NT2/D1 (cell line): ENCODE results near the gene MRGPRF.
A peak's percentile ranks its signal among the peaks of the same experiment; 100 is the strongest.

Experiments
- DNase-seq: peaks from one replicate; pipeline ENCODE4 v3.0.0-alpha.2; 2011; ENCODE audit warnings: low read depth, low spot score
- H3K27me3 ChIP-seq: 2 replicates; pipeline ENCODE4 v1.6.0; 2011; ENCODE audit warnings: mild to moderate bottlenecking; ENCODE audit not compliant: insufficient read length, insufficient read depth
- H3K36me3 ChIP-seq: 2 replicates; pipeline ENCODE4 v1.6.1; 2011; ENCODE audit warnings: mild to moderate bottlenecking, low read length, mixed read lengths; ENCODE audit not compliant: insufficient read depth, insufficient read length
- H3K4me1 ChIP-seq: 2 replicates; pipeline ENCODE4 v1.5.1; 2011; ENCODE audit not compliant: insufficient read depth, insufficient read length
- H3K4me3 ChIP-seq: 2 replicates; pipeline ENCODE4 v1.5.1; 2011; ENCODE audit warnings: low read depth; ENCODE audit not compliant: insufficient read length
- H3K9ac ChIP-seq: 2 replicates; pipeline ENCODE4 v1.6.0; 2011; ENCODE audit warnings: low read depth; ENCODE audit not compliant: insufficient read length
- H3K9me3 ChIP-seq: 2 replicates; pipeline ENCODE4 v1.5.1; 2011; ENCODE audit warnings: mild to moderate bottlenecking, low read length; ENCODE audit not compliant: insufficient read depth
- SUZ12 ChIP-seq: IDR thresholded peaks from 2 replicates; pipeline ENCODE4 v1.6.1; 2011; ENCODE audit not compliant: insufficient read length, insufficient read depth; ENCODE audit errors: extremely low read depth
- YY1 ChIP-seq: IDR thresholded peaks from 2 replicates; pipeline ENCODE4 v1.6.1; 2011; ENCODE audit not compliant: insufficient read length, insufficient read depth
- ZNF274 ChIP-seq: IDR thresholded peaks from 2 replicates; pipeline ENCODE4 v1.6.1; 2011; ENCODE audit warnings: mild to moderate bottlenecking, low read depth, low read length

MRGPRF gene

GRCh38 chr11:69039501-69039900, 26.5 kb upstream of the MRGPRF start:
- TF ChIP-seq SUZ12: no peak
- no peak for TF ChIP-seq ZNF274
- no peak for TF ChIP-seq YY1
- no peaks in the 10 kb centered on the region for H3K9me3 ChIP-seq
- peaks cover 13% of the 10 kb centered on the region for H3K4me1 ChIP-seq
- H3K36me3 ChIP-seq: peaks cover 4% of the 10 kb centered on the region
- no peak for DNase-seq
- no peaks in the 10 kb centered on the region for H3K27me3 ChIP-seq
- no peak overlapping the region for H3K9ac ChIP-seq
- H3K4me3 ChIP-seq: no peak overlapping the region

- H3K9me3 ChIP-seq: no peaks in the 10 kb centered on the region
- no peak overlapping the region for H3K9ac ChIP-seq
- H3K4me3 ChIP-seq: no peak overlapping the region
- peaks cover 15% of the 10 kb centered on the region for H3K4me1 ChIP-seq
- TF ChIP-seq SUZ12: no peak
- no peak for TF ChIP-seq ZNF274
- no peak for TF ChIP-seq YY1
- DNase-seq: no peak
- no peaks in the 10 kb centered on the region for H3K27me3 ChIP-seq
- H3K36me3 ChIP-seq: peaks cover 4% of the 10 kb centered on the region
Measured at GRCh38 chr11:69037544-69037943, 24.5 kb upstream of the MRGPRF start.

- TF ChIP-seq YY1: no peak
- no peak for TF ChIP-seq SUZ12
- TF ChIP-seq ZNF274: no peak
- Histone ChIP-seq H3K4me3 (no peak overlapping the region), H3K27me3 (no peaks in the 10 kb centered on the region), H3K4me1 (peaks cover 15% of the 10 kb centered on the region), H3K36me3 (peaks cover 4% of the 10 kb centered on the region), H3K9me3 (no peaks in the 10 kb centered on the region), H3K9ac (no peak overlapping the region)
- DNase-seq: no peak
Measured at GRCh38 chr11:69037074-69037473, 24.0 kb upstream of the MRGPRF start.

- Histone ChIP-seq H3K9me3 (no peaks in the 10 kb centered on the region), H3K9ac (no peak overlapping the region), H3K4me1 (peaks cover 20% of the 10 kb centered on the region), H3K36me3 (peaks cover 4% of the 10 kb centered on the region), H3K27me3 (no peaks in the 10 kb centered on the region), H3K4me3 (no peak overlapping the region)
- TF ChIP-seq YY1: no peak
- TF ChIP-seq SUZ12: no peak
- no peak for TF ChIP-seq ZNF274
- DNase-seq: no peak
Measured at GRCh38 chr11:69035946-69036340, 22.9 kb upstream of the MRGPRF start.

GRCh38 chr11:69035150-69035945, 22.3 kb upstream of the MRGPRF start:
- H3K4me3 ChIP-seq: no peak overlapping the region
- H3K36me3 ChIP-seq: peaks cover 4% of the 10 kb centered on the region
- TF ChIP-seq SUZ12 (no peak), YY1 (no peak), ZNF274 (no peak)
- no peaks in the 10 kb centered on the region for H3K9me3 ChIP-seq
- no peaks in the 10 kb centered on the region for H3K27me3 ChIP-seq
- H3K9ac ChIP-seq: peak overlapping the region; percentile 32
- DNase-seq: no peak
- H3K4me1 ChIP-seq: peaks cover 19% of the 10 kb centered on the region

- no peak overlapping the region for H3K4me3 ChIP-seq
- H3K9ac ChIP-seq: peak overlapping the region; percentile 10
- no peaks in the 10 kb centered on the region for H3K27me3 ChIP-seq
- no peak for DNase-seq
- TF ChIP-seq YY1 (no peak), SUZ12 (no peak), ZNF274 (no peak)
- H3K4me1 ChIP-seq: peaks cover 17% of the 10 kb centered on the region
- no peaks in the 10 kb centered on the region for H3K9me3 ChIP-seq
- H3K36me3 ChIP-seq: peaks cover 4% of the 10 kb centered on the region
Measured at GRCh38 chr11:69034123-69034867, 21.2 kb upstream of the MRGPRF start.

- no peaks in the 10 kb centered on the region for H3K9me3 ChIP-seq
- no peak overlapping the region for H3K9ac ChIP-seq
- H3K4me1 ChIP-seq: peaks cover 17% of the 10 kb centered on the region
- no peak for DNase-seq
- no peak overlapping the region for H3K4me3 ChIP-seq
- TF ChIP-seq SUZ12 (no peak), ZNF274 (no peak), YY1 (no peak)
- no peaks in the 10 kb centered on the region for H3K27me3 ChIP-seq
- peaks cover 4% of the 10 kb centered on the region for H3K36me3 ChIP-seq
Measured at GRCh38 chr11:69033431-69033830, 20.4 kb upstream of the MRGPRF start.
